SH-SY5Y (cell line): ENCODE measurements around the gene OPRD1.

ENCODE experiments used
- GATA2 ChIP-seq: IDR thresholded peaks from 2 replicates; pipeline ENCODE4 v1.6.1; 2011; ENCODE audit warnings: mild to moderate bottlenecking, low read depth, low read length
- GATA3 ChIP-seq: IDR thresholded peaks from 2 replicates; pipeline ENCODE4 v1.6.1; 2011; ENCODE audit warnings: low read depth, mild to moderate bottlenecking, low read length, moderate library complexity

DNA sequence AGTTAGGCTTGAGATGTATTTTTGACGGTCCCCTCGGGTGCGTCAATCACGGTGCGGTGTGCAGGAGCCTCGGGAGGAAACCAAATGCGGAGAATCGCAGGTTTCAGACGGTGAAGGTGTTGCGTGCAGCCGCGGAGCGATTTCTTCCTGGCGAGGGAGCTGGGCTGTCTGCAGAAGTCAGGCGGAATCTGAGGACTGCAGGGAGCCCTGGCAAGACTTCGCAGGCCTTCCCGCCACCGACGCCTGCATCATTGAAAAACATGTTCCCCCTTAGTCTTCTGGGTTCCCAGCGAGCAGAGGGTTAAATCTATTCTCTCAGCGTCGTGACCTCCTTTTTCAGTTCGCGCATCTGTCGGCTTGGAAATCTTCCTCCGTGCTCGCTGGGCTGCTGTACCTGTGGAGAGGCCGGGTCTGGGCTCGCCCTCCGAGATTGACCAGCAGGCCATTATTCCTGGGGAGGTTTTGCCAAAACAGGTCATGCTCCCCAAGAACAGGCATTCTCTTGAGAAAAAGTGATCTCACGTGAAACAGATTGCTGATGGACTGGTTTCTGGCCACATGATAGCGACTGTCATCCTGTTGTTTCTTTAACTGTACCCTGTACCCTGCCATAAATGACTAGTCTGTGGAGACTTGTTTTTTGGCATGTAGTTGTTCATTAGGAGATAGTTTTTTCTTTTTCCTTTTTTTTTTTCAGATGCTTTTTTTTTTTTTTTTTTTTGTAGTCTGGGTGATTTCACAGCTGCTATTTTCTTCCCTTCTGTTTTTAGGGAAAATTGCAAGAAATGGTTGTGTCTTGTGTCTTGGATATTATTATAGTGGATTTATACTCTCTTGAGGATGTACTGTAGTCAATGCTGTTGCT is 103.3 kb downstream of the OPRD1 start:
- TF ChIP-seq GATA2 (no peak), GATA3 (no peak)
